ENCODE data around the gene SDHB.

Gene SDHB

DNA sequence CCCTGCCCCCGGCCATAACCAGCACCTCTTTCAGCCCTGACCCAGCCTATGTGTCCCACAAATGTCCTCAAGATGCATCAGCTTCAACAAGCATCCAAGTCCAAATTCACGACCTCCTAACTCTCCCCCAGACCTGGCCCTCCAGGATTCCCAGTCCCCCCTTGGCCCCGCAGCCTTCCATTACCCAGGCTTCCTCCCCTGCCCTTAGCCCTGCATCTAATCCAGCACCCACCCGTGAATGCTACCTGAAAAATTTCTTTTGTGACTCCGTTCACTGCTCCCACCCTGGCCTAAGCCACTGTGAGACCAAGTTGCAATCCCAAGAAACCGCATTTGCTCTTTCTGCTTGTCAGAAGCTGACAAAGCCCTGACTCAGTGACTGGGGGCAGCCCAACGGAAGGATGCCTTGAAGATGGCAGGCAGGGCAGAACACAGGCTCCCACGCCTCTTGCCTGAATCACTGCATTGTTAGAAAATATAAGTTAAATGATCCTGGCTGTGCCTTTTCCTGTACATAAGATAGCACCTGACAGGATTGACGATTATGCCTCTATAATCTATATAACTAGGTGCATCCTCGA, 72.5 kb downstream of the SDHB start:
- no peak for DNase-seq

DNA sequence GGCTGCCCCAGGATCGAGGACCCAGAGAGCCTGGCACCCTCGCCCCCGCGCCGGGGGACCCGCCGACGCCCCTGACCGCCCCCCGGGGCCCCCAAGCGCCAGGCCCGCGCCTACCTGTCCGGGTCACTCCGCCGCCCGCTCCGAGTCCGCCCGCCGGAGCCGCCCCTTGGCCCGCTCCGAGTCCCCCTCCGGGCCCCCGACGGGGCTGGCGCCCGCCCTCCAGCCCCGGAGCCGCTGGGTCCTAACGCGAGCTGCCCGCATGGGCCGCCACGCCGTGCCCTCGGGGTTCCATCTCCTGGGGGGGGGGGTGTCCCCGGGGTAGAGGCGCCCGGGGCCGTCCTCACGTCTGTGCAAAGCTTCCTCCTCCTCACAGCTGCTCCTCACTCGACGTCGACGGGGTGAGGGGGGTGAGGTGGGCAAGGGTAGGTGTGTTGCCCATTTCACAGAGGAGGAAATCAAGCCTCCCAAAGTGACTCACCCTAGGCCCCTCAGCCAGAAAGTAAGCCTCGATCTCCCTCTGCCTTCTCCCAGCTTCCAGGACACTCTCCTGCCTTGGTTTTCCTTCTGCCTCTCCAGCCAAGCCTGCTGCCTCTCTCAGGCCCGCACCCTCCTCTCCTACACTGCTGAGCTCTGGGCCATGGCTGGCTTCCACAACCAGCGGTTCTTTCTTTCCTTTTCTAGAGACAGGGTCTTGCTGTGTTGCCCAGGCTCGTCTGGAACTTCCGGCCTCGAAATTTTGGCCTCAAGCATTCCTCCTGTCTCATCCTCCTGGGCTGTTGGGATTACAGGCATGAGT, 73.2 kb downstream of the SDHB start, which contains the start of gene MFAP2:
MFAP2 (minus strand) TSS at position 148 of the 796 bp plus-strand sequence. CDS start 2,347 bp downstream, outside the sequence.
- no peak for DNase-seq

GRCh38 chr1:16979475-16980327, 74.1 kb downstream of the SDHB start:
- DNase-seq = no peak

GRCh38 chr1:16978567-16979474, 75.0 kb downstream of the SDHB start:
- DNase-seq = no peak

GRCh38 chr1:16978139-16978538, 75.7 kb downstream of the SDHB start:
- no peak for DNase-seq

DNA sequence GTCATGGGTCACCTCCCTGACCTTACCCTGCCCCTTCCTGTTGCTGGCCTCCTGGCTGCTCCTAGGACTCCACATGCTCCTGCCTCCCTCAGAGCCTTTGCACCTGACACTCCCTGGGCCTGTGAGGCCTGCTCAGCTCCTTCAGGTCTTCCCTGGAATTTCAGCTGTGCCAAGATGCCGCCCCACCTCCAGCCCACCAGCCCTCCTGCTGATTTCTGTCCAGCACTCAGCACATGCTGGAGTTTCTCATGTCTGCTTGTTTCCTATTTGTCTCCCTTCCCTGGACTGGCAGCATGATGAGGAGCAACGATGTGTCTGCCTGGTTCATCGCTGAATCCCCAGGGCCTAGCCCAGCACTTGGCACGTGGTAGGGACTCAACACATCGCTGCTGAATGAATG, 76.5 kb downstream of the SDHB start:
- DNase-seq = no peak

GRCh38 chr1:16976966-16977365, 76.9 kb downstream of the SDHB start:
- DNase-seq = no peak

- no peak for DNase-seq
Measured at GRCh38 chr1:16975838-16976237, 78.0 kb downstream of the SDHB start.

DNA sequence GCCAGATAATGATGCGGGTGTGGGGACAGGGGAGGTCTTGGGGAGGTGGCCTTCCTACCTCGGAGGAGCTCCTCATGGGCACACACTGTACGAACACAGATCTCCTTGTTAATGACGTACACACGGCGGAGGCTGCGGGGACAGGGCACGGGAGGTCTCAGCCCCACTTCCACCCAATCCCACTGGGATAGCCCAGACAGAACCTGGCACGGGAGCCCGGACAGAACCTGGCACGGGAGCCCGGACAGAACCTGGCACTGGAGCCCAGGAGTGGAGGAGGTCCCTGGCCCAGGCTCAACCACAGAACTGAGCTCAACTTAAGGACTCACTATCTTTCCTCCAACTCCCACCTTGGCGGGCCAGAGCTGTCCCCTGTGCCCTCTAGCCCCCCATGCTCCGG, 78.6 kb downstream of the SDHB start:
- no peak for DNase-seq

- no peak for DNase-seq
Measured at GRCh38 chr1:16973215-16973614, 80.6 kb downstream of the SDHB start.

DNA sequence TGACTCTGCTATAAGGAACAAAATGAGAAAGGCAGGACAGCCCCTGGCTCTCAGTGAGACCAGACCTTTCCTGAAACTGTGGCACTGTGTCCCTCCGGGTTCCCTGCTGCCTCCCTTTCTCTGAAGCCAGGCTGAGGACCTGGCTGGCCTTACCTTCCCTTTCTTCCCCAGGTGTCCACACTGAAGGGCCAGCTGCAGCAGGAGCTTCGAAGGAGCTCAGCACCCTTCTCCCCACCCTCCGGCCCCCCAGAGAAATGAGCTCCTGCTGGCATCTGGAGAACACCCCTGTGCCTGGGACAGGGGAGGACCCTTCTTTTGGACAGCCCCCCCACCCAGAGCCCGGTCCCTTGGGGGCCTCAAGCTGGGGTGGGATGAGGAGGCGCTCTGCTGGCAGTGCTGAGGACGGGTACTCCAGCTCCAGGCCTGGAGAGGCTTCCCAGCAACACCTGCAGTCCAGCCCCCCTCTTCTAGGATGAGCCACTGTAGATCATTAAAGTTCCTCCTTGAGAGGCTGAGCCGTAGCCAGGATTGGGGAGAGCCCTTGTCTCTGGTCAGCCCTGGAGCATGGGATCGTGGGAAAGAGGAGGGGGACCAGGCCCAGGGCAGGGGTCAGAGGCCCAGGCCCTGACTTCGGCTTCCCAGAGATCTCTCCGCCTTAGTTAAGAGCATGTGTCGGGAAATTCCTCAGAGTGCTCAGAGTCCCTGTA, 81.5 kb downstream of the SDHB start:
- no peak for DNase-seq

DNA sequence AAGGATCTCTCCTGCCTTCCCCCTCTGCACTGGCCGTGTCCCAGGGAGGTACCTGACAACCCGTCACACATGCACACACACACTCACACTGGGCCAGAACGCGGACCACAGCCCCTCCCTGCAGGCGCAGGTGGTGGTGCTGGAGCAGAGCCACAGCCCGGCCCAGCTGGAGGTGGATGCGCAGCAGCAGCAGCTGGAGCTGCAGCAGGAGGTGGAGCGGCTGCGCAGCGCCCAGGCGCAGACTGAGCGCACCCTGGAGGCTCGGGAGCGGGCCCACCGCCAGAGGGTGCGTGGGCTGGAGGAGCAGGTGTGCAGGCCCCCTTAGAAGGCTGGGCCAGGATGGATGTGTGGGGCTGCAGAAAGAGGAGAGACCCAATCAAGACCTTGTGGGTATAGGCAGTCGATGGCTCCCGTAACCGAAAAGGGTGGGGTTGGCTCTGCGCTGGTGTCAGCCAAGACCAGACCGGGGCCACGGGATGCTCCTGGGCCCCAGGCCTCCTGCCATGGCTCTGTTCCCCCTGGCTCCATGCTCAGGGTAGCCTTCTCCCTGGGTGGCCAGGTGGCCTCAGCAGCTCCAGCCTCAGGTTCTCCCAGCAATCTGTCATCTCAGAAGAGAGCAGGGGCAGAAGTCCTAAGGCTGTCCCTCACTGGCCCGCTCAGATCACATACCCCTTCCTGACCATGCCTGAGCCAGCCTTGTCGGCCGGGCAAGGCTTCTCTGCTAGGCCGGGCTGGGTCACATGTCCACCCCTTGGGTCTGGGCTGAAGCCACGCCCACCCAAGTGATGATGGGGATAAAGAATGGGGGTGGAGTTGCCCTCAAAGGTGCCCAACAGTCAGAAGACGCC, 82.3 kb downstream of the SDHB start:
- peak; percentile 80 for DNase-seq

DNA sequence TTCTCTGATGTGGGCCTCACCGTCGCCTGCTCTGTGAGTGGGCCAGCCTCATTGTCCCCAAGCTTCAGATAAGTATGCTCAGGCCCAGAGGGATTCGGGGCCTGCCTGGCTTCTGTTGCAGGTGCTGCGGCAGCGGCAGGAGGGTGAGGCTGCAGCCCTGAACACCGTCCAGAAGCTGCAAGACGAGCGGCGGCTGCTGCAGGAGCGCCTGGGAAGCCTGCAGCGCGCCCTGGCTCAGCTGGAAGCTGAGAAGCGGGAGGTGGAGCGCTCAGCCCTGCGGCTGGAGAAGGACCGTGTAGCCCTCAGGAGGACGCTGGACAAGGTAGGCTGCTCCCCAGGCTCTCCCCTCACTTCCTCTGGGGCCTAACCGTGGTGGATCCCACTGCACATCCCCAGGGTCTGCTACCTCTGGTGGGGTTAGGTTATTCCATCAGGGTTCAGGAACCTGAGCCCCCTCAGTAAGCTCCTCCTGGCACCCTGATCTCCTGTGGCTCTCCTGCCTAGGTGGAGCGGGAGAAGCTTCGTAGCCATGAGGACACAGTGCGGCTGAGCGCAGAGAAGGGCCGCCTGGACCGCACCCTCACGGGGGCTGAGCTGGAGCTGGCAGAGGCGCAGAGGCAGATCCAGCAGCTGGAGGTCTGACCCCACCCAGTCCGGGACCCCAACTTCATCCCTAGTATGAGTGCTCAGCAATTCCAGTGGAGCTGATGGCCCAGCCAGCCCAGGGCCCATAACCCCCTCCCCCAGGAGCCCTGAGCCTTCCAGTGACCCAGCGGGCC, 83.5 kb downstream of the SDHB start:
- DNase-seq = no peak

GRCh38 chr1:16969651-16970050, 84.2 kb downstream of the SDHB start:
- no peak for DNase-seq

- DNase-seq = no peak
Measured at GRCh38 chr1:16969057-16969611, 84.7 kb downstream of the SDHB start.

Measured in NCI-H2029 (cell line).